HG03095 (cell line): ENCODE data around the gene KRT4.
"Not testable (repeated sequence)": the region's sequence is repeated elsewhere in the genome, so short reads cannot be mapped to it uniquely, and the experiment has no call there.

ENCODE experiments used
- ATAC-seq: cut with Tn5 transposase; IDR thresholded peaks from one replicate; pipeline ENCODE4 v1.9.1; 2021; ENCODE audit warnings: moderate library complexity; ENCODE audit not compliant: unreplicated experiment

KRT4 gene

DNA sequence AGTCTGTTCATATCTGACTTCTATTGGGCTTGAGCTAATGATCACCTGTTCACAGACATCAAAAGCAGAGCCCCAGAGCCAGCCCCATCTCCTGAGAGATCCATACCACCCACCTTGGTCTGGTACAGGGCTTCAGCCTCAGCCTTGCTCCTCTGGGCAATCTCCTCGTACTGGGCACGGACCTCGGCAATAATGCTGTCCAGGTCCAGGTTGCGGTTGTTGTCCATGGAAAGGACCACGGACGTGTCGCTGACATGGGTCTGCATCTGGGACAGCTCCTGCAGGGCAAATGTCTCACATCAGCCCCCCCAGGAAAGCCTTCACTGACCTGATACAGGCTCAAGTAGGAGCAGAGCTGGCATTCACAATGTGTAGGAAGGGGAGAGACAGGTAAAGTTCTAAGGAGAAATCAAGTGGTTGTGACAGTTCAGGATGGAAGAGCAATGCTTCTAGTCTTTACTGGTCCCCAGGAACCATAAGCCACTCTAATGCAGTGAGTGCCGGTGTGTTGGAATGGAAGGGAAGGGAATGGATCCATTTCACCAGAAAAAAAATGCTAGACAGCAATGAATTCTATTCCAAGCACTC is 5.2 kb downstream of the KRT4 start:
- no peak for ATAC-seq

DNA sequence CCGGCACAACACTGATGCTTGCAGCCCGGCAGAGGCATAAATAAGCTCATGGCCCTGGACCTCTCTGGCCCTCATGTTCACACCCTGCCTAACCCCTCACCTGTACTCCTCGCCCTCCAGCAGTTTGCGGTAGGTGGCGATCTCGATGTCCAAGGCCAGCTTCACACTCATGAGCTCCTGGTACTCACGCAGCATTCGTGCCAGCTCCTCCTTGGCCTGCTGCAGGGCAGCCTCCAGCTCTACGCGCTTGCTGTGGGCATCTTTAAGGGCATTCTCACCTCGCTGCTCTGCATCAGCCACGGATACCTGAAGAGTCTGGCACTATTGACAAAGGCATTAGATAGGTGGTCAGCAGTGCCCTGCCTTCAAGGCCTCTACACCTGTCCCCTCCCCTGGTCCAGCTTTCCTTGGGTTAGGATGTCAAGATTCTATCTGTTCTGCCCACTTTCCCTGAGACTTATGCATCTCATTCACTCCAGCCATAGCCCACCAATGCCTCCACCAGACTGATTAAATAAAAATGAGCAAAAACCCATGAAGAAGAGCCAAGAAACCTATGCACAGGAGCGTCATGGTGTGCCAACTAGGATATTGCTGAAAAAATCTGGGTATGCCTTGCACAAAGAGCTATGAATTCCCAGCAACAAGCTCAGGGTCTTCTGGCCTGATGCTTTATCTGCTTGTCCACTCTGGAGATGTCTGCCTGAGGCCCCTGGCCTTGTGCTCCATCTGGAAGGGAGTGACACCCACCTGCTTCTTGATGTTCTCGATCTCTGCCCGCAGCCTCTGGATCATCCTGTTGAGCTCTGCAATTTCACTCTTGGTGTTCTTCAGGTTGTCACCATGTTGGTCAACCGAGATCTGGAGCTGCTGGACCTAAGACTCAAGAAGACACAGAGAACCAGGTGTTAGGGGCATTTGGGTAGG is 6.1 kb downstream of the KRT4 start:
- ATAC-seq: no peak

DNA sequence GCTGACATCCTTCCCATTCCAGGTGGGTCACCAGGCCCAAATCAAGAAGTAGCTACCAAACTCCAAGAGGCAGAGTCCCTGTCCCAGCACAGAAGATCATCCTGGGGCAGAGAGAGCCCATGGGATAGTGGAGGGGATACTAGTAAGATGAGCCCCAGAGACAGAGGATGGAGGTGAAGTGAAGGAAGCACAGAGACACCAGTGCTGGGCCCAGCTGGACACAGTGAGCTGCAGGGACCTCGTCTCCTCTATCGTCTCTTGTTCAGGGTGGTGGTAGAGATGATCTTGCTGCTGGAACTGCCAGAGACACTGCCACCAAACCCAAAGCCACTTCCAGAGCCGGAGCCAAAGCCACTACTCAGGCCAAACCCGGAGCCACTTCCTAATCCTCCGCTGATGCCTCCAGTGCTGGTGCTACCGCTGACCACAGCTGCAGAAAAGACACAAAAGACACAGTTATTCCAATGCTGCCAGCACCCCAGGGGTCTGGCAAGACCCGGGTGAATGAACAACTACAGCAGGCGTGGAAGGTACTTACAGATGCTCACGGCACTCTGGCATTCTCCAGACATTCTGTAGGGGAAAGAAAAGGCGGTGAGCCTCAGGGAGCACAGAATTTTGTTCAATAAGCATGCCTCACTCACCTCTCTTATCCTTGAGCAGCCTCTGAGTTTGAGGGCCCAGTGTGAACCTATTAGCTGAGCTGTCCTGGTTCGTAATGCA is 6.9 kb downstream of the KRT4 start:
- no peak for ATAC-seq

DNA sequence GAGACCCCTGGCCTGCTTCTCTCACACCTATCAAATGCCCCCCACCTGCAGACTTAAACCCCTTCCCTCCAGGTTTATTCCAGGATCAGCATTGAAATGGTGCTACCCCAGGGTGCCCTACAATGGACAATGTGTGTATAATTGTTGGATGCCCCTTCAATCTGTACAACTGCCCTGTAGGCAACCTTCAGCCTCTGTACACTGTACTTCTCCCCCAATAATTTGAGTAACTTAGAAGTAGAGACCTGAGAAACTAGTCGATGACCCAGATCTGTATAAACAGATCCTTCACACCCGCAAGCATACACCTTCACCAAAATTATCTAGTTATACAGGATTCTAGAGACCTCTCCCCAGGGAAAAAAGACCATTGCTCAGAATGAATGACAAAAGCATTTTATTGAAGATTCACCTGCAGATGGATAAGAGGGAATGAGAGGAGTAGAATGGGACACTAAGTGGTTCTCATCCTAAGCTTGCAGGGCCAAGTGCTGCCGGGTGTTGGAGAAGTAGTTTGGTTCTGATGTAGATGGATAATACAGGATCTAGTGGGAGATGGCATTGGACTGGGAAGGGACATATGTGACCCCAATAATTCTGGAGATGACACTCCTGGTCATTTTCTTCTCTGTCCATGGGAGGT is 7.6 kb downstream of the KRT4 start:
- ATAC-seq: no peak

DNA sequence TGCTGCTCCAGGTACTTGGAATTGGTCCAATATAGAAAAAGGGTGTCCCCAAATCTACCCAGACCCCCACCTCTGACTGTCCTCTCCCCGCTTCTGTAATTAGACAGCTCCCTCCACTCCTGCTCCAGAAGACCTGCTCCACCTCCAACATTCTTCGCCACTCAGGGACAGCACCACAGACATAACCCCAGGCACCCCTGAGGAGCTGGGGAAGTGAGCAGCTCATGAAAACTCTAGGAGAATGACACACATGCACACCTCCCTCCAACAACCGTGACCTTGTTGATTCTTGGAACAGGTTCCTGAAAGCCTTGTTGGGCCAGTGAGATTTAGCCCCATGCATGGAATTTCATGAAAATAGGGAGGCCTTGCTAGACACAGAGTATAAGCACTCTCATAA is 8.2 kb downstream of the KRT4 start:
- no peak for ATAC-seq

DNA sequence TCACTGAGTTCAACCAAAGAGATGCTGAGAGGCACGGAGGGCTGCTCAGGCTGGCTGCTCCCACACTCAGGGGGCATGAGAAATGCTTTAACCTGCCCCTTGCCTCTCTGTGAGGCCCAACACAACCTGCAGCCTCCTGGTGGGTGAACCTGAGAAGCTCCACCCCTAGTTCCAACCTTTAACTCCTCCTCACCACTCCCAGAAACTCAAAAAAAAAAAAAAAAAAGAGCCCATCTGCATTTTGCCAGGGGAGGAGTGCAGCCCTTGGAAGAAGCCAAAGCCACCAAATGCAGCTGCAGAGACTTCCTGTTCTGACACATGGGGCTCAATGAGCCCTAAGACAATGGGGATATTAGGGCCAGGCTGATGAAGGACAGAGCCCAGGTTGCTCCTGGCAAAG is 8.9 kb downstream of the KRT4 start:
- no peak for ATAC-seq

DNA sequence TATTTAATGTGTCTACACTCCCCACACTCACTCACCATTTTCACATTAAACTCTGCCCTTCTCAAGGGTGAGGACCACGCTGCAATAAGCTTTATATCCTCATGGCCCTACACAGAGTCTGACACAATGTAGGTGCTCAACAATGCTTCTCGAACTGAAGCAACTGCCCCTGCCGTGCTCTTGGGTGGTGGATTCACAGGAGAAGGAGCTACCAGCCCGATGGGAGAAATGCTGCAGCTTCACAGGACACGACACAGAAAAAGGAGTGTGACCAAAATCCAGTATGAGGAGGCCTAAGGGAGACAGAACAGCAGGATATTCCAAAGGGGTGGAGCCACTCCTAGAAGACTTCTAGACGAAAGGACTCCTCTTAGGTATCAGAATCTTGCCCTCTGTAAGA is 11.5 kb downstream of the KRT4 start:
- ATAC-seq: no peak

DNA sequence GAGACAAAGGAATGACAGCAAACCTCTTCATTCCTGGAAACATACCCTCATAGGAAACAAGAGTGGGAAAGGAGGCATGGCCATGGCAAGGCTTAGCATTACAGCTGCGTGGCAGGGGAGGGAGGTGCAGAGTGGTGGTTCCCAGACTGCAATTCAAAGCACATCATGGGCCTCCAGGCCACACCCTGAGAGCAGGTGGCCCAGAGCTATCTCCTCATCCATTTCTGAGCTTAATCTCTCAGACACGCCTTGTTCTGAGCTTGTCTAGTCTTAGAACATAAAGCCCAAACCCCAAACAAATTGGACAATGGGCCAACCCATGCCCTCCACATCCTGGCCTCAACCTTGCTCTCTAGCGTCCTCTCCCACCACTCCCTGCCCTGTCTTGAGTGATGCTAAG is 12.1 kb downstream of the KRT4 start:
- ATAC-seq: no peak

DNA sequence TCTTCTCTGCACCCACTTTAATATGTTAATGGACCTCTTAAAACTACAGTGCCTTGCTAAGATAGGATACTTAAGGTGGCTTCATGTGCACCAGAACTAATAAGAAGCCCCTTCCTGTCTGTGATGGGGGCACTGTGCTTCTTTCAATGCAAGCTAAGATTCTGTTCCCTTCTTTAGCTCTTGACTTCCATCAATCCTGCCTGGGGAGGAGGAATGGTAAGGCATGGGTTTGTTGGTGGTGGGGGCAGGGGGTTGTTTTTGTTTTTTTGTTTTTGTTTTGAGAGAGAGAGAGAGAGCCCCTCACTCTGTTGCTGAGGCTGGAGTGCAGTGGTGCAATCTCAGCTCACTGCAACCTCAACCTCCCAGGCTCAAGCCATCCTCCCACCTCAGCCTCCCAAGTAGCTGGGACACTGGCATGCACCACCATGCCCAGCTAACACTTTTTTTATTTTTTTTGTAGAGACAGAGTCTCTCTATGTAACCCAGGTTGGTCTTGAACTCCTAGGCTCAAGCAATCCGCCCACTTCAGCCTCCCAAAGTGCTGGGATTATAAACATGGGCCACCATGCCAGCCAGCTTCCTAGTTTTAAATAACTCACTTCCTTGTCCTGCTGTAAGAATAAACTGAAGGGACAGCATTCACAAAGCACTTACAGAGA is 13.5 kb downstream of the KRT4 start:
- ATAC-seq: no peak

DNA sequence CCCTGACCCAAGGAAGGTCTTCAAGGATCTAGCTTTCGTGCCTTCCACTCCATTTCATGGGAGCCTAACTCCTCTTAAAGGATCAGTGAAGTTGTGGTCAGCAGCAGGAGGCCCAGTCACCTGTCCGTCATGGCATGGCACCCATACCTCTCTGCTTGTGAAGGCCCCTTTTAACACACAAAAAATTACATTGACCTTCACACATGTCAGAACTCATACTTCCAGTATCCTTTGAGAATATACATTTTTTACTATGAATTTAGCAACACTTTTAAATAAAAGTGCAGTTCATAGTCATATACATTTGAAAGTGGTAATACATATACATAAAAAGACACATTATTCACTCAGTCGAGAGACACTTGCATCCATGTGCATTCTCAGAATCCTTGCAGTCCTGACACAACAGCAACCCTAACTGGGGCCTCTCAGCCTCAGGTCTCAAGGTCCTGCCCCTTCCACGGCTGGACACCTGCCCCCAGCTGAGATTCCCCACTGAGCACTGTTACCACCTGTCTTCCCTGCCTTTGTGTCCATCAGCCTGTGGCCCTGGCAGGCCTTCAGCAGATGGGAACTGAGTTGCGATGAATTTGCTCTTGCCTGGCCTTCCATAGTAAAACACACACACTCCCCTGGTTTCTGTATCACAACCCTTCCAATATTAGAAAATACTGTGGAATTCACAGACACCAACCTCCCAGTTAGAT is 14.3 kb downstream of the KRT4 start:
- ATAC-seq: no peak

DNA sequence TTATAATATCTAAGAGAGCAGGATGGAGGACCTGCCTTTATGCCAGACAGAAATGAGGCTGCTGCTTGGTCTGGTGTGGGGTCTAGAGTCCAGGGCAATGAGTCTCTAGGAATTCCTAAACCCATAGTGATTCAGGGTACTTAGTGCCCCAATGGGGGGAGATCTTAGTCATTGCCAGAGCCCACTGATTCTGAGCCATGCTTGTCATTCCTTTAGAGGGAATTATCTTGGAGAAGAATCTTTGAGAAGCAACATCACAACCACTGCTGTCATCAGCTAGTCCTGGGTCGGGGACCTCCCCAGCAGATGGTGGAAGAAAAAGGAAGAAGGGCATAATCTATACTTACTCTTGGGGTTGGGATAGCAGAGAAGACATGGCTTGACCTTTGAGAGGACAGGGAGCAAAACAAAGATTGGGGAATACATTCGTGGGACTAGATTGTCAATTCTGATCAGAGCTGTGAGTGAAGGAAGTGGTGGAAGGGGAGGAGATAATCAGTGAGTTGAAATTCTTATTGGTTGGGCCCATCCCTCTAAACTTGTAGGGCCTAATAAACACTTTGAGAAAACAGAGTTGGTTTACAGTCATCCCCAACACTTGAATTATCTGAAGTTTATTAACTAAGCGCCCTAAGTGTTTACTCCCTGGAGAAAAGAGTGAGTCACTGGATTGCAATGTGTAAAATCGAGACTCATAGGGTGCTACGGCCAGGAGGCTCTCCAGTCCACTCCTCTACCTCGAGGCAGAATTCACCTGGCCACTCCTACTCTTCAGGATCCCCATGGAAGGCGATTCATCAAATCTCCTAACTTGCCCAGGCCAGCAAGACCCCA is 15.0 kb downstream of the KRT4 start:
- no peak for ATAC-seq

DNA sequence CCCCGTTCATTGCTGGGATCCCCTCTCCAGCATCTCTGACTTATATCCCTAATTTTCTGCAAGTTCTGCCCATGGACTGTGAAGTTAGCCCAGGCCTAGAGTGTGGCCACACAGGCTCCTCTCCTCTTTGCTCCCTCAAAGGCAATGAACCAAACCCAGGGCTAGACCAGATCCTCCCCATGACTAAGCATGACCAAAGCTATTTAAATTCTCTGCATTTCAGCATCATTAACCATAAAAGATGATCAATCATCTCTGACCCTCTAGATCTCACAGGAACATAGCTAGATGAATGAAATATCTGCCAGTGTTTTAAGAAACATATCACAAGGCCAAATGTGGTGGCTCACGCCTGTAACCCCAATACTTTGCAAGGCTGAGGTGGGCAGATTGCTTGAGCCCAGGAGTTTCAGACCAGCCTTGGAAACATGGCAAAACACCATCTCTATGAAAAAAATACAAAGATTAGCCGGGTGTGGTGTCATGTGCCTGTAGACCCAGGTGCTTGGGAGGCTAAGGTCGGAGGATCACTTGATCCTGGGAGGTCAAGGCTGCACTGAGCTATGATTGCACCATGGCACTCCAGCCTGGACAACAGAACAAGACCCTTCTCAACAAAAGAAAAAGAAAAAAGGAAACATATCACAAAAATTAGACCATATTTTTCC is 15.8 kb downstream of the KRT4 start:
- ATAC-seq: no peak

DNA sequence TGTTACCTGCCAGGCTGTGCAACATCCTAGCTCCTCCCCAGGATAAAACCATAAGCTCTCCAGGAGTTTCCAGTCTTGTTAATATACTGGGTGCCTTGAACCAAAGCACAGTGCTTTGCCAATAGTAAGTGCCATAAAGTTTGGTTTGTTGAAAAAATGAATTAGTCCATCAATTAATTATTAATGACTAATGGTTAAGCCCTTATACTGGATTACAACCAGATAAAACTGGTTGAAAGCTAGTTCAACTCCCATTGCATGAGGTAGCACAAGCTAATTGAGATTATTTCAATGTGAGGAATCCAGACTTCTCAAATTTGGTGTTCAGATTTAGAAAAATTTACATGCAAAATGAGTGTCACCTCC is 16.4 kb downstream of the KRT4 start:
- no peak for ATAC-seq

DNA sequence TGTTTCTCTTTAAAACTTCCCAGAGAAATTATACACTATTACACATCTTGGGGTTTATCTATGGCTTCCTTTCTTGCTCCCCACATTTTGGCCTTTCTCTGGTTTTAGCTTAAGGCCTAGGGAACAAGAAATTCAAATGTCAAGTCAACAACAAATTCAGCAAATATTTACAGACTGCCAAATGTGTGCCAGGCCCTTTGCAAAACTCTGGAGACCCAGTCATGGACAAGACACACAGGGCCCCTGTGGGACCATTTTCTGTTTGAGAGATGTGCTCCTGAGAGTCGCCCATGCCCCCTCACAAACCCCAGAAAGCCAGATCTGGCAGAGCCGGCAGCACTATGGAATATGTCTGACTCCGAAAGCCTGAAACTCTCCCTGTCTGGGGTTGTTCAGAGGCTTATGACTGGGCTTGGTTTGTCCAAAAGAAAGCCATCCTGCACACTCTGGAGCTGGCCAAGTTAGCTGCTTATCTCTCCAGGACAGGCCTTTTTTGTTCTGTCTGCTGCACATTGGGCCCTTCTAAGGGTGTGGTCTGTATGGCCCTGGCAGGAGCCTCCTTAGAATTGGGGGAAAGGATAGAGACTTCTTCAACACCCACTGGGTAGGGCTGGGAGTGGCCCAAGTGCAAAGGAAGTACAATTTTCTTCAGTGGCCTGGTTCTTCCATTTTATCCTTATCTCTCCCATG is 16.9 kb downstream of the KRT4 start:
- ATAC-seq: no peak

DNA sequence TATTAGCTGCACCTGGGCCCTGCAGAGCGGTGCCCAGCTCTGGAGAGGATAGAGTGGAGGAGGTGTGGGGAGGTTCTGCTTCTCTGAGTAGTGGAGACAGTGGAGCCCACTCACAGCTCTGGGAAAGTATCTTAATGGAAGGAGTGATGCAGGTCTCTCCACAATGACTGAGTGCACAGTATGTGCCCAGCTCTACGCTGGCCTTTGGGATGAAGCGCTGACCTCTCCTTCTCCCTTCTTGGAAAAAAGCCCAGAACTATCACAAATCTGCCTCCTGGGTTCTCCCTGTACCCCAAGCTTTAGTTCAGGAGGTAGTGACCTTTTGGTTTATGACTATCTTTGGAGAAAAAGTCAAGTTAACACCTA is 17.5 kb downstream of the KRT4 start:
- no peak for ATAC-seq

DNA sequence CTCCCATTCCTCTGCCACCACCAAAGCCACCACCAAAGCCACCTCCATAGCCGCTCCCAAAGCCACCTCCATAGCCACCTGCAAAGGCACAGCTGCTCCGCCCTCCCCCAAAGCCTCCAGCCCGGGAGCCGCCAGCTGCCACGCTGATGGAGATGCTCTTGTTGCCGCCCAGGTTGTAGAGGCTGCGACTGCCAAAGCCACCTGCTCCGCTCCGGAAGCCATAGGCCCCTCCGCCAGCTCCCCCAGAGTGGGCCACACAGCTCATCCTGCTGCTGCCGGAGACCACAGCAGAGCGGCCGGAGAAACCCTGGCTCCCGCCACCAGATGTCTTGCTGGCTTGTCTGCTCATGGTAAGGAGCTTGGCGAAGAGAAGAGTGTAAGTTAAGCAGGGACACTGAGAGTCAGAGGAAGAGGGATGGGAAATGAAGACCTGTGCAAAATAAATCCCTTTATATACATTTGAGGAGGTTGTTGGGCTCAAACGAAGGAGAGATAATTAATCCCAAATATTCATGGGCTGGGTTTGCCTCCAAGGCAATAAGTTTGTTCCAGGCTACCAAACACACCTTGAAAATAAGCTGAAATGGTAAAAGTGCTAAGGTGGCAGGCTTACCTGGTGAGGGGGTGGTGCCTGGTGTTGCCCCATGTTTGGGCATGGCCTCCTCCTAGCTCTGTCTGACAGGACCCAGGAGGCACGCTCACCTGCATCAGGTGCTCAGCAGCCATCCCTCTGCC is 18.1 kb downstream of the KRT4 start, which contains the start of gene KRT3:
Gene KRT3 (minus strand): TSS at position 424 of the 735 bp plus-strand sequence. CDS start 75 bp downstream, at position 349.
- no peak for ATAC-seq

DNA sequence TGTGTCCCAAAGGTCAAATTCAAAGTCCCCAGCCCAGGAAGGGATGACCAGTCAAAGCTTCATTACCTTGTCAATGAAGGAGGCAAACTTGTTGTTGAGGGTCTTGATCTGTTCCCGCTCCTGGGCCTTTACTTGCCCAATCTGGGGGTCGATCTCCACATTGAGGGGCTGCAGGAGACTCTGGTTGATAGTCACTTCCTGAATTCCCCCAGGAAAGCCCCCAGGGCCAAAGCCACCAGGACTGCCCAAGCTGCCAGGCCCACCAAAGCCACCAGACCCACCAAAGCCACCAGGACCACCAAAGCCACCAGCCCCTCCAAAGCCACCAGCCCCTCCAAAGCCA is 18.6 kb downstream of the KRT4 start:
- ATAC-seq: not testable (repeated sequence)
